NCI-H524 (cell line): ENCODE data around the gene CARD11.
"Not testable (repeated sequence)": the region's sequence is repeated elsewhere in the genome, so short reads cannot be mapped to it uniquely, and the experiment has no call there.

ENCODE experiments used
- DNase-seq, 2 experiments: peaks; one replicate each; lab custom pipeline; 2025; lab: John Stamatoyannopoulos, UW

Gene CARD11

DNA sequence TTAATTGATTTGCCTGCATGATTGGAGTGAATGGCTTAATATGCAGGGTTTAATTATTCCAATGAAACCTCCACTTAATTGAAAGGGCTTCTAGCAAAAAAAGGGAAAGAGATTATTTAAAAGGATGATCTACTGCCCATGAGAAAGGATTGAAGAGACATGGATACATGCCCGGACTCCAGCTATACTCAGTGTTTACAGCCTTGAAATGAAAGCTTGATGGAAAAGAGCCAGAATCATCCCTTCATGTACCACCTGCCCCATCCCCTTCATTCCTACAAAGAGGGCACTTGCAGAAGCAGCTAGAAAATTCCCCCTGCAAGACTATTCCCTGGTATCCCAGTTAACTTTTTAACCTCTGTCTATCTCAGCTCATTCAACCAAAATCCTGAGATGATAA, 78.4 kb downstream of the CARD11 start:
- no peak for DNase-seq

- no peak for DNase-seq
Observed at GRCh38 chr7:2964208-2964607, 79.5 kb downstream of the CARD11 start.

GRCh38 chr7:2962865-2963264, 80.8 kb downstream of the CARD11 start:
- DNase-seq, result no peak

DNA sequence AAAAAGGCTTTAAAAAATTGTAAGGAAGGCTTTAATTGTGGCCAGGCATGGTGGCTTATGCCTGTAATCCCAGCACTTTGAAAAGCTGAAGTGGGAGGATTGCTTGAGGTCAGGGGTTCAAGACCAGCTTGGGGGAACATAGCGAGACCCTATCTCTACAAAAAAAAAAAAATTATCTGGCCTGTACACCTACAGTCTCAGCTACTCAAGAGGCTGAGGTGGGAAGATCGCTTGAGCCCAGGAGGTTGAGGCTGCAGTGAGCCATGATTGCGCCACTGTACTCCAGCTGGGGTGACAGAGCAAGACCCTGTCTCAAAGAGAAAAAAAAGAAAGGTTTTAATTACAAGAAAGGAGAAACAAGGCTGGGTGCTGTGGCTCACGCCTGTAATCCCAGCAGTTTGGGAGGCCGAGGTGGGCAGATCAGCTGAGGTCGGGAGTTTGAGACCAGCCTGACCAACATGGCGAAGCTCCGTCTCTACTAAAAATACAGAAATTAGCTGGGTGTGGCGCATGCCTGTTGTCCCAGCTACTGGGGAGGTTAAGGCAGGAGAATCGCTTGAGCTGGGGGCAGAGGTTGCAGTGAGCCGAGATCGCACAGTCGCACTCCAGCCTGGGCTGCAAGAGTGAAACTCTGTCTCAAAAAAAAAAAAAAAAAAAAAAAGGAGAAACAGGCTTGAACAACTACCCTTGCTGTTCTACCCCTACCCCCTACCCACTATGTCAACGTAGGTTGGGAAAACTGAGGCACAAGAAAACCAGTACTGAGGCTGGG, 83.7 kb downstream of the CARD11 start:
- DNase-seq, result no peak

DNA sequence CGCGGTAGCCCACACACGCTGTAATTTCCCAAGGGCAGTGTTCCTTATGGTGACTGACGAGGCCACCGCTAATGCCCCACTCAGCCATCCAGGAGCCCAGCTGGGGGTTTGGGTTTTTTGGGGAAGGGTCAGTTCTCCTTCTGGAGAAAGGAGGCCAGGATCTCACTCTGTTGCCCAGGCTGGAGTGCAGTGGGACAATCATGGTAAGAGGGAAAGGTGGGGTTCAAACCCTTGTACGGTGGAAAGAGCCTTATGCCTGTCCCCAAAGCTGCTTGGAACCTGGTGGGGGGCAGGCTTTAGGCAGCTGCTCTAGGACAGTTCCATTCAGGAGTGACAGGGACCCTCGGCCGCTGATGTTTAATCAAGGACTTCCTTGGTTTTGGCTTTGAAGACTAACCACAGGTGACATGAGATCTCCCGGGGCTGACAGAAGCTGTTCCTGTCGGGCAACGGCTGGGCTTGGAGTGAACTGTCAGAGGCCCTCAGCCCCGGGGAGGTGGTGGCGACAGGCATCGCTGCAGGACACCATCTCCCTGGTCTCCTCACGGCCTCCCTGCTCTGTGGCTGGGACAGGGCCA, 84.5 kb downstream of the CARD11 start:
- no peak for DNase-seq

GRCh38 chr7:2958416-2959102, 85.1 kb downstream of the CARD11 start:
- DNase-seq, result no peak

- not testable (repeated sequence) for DNase-seq
Observed at GRCh38 chr7:2957369-2957727, 86.3 kb downstream of the CARD11 start.

- DNase-seq, result no peak
Observed at GRCh38 chr7:2956526-2957368, 86.9 kb downstream of the CARD11 start.

DNA sequence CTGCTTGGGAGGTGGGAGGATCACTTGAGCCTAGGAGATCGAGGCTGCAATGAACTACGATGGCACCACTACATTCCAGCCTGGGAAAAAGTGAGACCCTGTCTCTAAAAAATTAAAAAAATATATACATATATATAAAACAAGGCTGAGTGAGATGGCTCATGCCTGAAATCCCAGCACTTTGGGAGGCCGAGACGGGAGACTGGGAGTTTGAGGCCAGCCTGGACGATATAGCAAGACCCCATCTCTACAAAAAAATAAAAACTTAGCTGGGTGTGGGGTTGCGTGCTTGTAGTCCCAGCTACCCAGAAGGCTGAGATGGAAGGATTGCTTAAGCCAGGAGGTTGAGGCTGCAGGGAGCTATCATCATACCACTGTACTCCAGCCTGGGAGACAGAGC, 87.6 kb downstream of the CARD11 start:
- no peak for DNase-seq

GRCh38 chr7:2955269-2955668, 88.4 kb downstream of the CARD11 start:
- no peak for DNase-seq

- no peak for DNase-seq
Observed at GRCh38 chr7:2954433-2954853, 89.2 kb downstream of the CARD11 start.

DNA sequence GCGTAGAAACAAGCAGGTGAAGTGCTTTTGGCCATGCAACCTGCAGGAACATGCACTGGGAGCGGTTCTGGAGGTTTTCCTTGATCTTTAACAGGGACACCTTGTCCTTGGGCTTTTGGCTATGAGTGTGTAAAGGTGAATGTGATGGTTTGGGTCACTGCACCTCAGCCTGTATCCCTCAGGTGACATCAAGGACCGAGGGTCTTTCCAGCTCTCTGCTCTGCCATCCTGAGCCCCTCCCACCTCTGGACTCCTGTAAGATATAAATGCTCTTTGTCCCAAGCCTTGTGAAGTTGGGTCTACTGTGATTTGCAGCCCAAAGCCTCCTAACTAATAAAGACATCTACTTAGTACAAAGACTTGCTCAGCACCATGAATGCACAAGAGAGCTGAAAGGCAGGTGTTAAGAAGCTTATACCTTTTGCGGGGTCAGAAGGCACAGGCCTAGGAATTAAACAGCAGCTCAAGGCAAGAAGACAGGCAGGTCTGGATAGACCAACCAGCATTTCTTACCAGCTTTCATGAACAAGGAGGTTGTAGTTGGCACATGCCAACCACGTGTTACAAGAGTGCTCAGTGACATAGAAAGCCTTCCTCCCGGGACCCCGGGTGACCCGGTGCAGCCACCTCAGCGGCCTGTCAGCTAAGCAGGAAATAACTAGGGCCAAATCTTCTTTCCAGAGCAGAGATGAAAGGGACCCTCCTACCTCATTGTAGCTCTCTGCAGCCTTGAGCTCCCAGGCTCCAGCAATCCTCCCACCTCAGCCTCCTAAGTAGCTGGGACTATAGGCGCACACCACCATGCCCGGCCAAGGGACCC, 89.9 kb downstream of the CARD11 start:
- DNase-seq, result no peak

GRCh38 chr7:2953099-2953498, 90.6 kb downstream of the CARD11 start:
- DNase-seq, result no peak

GRCh38 chr7:2952316-2952715, 91.4 kb downstream of the CARD11 start:
- no peak for DNase-seq

DNA sequence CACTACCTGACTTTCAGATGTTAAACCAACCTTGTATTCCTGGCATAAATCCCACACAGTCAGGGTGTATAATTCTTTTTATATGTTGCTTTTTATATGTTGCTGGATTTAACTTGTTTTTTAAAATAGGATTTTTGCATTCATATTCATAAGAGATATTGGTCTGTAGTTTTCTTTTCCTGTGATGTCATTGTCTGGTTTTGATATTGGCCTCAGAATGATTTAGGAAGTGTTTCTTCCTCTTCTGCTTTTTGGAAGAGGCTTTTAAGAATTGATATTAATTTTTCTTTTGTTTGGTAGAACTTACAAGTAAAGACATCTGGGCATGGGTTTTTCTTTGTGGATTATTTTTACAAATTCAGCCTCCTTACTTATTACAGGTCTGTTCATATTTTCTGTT, 93.1 kb downstream of the CARD11 start:
- no peak for DNase-seq

DNA sequence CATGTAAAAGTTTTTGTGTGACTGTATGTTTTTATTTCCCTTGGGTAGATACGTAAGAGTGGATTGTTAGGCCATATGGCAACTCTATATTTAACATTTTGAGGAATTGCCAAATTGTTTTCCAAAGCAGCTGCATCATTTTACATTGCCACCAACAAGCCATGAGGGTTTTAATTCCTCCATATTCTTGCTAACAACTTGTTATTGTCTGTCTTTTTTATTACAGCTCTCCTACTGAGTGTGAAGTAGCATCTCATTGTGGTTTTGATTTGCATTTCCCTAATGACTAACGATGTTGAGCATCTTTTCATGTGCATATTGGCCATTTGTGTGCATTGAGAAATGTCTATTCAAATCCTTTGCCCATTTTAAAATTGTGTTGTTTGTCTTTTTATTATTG, 94.9 kb downstream of the CARD11 start:
- DNase-seq, result no peak

DNA sequence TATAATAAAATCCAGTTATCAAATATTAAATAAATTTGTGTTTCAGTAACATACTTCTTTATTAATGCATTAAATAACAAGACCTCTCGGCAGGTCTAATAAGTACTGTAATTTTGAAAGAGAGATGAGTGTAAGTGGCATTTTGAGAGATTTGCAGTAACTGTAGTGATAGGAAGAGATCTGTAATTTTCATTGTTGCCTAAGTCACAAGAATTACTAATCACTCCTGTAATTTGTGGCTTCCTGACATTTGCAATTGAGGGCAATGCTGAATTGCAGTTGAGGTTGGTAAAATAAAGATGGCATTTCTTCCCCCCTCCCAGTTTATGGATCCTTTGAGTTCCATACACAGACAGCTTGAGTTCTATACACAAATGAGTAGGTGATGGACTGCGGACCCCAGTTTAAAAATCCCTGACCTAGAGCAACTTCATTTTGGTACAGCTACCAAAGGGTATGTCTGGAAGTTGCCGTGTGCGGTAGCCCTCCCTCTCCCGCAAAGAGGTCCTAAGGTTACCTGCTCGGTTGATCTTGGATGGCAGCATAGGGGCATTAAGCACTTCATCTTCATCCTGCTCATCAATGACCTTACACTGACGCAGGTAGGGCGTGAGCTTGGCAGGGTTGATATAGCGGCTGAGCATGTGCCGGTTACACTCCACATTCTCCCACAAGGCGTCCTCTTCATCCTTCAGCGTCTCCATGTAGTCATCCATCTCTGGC, 96.4 kb downstream of the CARD11 start:
- DNase-seq, result no peak

DNA sequence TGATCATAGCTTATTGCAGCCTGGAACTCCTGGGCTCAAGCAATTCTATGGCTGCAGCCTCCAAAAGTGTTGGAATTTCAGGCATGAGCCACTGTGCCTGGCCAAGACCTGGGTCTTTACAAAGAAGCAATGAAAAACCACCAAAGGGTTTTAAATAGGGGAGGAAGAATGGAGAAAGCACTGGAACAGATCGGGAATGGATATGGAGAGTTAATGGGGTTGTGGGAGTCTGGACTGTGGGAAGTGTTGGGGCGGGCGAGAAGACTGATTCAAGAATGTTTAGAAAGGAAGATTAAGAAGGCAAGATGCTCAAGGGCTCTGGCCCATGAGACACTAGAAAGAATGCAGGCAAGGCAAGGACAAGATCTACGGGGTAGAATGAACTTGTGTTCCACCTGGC, 98.5 kb downstream of the CARD11 start:
- DNase-seq, result no peak

GRCh38 chr7:2944739-2945138, 98.9 kb downstream of the CARD11 start:
- DNase-seq, result no peak

DNA sequence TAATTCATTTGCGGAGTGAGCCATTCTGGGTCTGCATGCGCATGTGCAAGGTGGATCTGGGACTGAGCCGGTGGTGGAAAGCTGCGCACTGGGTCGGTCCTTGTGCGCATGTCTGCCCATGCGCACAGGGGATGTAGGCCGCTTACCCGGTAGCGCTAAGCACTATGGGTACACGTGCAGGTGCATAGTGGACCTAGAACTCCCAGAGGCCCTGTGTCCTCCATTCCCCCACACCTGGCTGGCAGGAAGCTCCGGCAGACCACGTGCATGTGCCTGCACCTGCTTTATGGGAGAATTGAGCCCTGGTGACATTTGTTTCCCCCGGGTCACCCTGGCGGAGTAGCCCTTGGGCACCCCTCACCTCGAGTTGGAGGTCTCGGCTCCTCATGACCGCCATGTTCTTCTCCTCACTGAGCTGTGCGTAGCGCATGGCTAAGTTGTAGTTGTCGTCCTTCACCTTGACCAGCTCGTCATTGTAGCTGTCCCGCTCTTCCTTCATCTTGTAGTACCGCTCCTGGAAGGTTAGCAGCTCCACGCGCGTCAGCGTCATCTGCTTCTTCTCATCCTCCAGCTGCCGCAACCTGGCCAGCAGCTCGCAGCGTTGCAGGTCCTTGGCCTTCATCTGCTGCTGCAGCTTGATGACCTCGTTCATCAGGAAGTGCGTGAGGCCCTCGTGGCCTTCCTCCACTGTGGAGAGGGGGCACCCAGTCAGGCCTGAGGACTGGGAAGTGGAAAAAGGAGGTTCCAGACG, 99.6 kb downstream of the CARD11 start:
- DNase-seq, result no peak
